Stimulated activated CD8-positive, alpha-beta memory T cell treated with anti-CD3 and anti-CD28 coated beads, Interleukin-4, amount 100 ng/mL, for 48 hours (primary cell): ENCODE results near the gene PDGFC.

Source experiments
- DNase-seq: peaks from one replicate; pipeline ENCODE4 v3.0.0-alpha.2; 2020

The PDGFC gene, protein sequence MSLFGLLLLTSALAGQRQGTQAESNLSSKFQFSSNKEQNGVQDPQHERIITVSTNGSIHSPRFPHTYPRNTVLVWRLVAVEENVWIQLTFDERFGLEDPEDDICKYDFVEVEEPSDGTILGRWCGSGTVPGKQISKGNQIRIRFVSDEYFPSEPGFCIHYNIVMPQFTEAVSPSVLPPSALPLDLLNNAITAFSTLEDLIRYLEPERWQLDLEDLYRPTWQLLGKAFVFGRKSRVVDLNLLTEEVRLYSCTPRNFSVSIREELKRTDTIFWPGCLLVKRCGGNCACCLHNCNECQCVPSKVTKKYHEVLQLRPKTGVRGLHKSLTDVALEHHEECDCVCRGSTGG

GRCh38 chr4:156971676-156972378, at the start of gene PDGFC:
Gene PDGFC (minus strand): TSS chr4:156971799. CDS start chr4:156970903, 896 bp downstream.
- peak; percentile 27 for DNase-seq

DNA sequence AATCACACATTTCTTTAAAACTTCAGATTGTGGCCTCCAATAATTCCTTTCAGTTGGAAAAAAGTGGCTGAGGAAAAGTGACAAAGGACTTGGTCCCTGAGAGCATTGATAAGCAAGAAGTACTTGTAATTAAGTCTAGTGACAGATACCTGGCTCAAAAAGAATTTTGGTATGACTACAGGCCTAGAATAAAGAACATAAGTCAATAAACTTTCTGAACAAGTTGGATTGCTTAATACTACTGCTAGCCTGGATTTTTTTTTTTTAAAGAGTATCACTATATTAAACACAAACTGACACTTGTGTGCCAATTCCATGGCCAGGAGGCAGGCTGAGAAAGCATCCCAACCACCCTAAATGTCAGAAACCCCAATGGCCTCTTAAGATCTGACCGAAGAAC, 49.3 kb upstream of the PDGFC start:
- no peak for DNase-seq

DNA sequence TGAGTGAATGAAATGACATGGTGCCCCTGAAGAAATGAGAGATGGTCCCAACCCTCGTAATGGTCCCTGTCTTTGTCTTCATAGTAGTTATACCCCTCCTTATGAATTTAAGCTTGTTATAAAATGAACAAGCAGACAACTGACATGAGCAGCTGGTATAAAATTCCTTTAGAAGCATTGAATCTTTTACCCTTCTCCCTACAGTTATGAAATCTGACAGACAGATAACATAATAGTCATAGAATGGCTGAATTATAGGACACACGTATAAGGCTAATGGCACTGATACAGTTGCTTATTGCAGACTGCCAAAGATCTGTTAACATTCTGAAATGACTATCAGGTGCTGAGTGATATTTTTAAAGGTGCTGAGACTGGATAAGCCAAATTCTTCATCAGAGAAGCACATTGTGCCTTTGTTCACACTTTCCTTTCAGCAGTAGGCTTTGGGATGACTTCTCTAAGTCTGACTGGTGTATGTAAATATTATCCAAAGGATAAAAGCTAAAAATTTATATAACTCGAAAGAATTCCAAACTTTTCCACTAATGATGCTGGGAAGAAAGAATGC, 47.4 kb upstream of the PDGFC start:
- DNase-seq: no peak

DNA sequence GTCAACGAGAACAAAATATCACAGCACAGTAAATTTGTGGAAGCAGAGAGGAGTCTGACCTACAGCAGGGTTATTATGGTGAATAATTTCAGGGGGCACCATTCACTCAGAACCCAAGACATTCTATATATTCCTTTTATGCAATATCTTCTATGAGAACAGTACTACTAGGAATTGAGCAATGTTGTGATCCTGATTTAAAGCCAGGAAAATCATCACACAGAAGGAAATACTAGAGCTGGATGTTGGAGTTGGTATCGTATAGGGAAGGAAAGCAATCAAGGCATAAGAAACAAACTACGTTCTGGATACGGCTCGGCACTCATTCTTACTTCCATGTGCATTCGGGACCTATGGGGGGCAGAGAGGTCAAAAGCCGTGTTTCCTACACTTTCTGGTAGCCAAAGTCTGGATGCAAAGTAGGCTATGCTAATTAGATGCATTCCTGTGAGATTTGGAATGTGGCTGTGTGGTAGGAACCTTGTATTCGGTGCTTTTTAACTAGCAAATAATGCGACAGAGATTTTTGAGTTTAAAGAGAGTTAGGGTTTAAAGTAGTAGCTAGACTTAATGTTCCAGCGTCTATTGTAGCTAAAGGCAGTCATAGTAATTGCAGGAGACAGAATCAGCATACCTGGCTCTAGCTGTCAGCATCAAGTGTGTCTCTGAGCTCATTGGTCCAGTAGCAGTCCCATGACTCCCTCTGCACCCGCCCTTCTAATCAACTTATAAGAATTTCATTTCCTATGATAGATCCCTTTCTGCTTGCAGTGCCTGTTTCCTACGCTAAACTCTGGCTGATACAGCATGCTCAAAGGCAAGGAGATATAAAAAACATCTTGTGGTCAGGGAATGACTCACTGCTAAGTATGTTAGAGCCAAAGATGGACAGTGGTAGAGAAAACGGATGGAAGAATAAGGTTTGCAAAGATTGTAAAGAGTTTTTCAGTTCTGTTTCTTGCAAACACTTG, 43.3 kb upstream of the PDGFC start:
- DNase-seq: no peak

DNA sequence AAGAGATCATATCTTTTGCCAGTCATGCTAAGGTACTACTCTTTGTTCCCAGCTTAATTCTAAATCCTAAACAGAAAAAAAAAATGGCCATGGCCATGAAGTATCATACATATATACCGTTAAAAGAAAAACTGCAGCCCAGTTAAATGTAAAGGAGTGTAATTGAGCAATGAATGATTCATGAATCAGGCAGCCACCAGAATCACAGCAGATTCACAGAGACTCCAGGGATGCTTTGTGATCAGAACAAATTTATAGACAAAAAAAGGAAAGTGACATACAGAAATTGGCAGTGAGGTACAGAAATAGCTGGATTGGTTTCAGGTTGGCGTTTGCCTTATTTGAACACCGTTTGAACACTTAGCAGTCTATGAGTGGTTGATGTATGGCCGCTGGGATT, 42.1 kb upstream of the PDGFC start:
- no peak for DNase-seq

DNA sequence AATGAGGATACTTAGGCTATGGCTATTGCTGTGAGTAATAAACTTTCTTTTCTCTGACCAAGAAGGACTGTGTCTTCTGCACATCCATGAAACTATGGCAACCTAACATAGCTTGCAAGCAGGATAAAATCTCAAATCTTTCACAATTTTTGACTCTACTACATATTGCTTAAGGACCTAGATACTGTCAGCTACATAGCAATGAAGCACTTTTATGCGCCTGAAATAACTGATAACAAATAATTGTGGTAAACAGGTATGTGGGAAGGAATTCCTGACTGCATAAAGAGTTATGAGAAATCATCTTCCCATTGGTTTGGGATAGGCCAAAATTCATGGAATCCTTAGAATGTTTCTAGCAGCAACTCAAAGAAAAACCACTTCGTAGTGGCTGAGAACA, 41.2 kb upstream of the PDGFC start:
- no peak for DNase-seq

DNA sequence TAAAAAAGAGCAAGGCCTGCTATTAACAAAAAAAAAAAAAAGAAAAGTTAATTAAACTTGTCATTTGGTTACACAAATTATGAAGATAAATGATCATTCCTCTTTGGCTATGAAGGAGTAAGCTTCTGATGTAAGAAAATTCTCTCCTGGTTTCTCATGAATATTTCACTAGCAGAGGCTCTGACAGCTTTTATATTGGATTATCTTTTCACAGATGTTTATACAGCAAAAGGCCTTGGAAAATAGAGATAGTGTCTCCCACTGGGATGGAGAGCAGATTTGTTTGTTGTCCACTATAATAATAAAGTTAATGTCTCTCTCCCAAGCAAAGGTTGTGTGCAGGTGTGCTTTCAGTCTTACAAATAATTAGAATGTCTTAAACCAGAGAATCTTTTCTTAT, 40.7 kb upstream of the PDGFC start:
- DNase-seq: no peak

GRCh38 chr4:157010630-157011029, 39.0 kb upstream of the PDGFC start:
- DNase-seq: no peak

DNA sequence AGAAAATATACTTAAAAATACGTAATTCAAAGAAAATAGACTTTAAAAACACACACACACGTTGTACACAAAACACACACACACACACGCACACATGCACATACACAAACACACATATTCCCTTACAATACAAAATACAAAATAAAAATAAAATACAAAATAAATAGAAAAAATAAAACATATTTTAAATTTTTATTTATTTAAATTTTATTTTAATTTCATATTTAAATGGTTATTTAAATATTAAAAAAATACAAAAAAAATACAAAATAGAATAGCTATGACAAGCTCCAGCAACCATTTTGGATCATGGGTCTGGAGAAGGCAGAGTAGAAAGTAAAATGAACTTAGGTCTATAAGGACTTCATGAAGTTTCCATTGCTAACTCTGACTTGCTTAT, 34.2 kb upstream of the PDGFC start:
- no peak for DNase-seq

GRCh38 chr4:157005193-157005592, 33.6 kb upstream of the PDGFC start:
- DNase-seq: no peak

- DNase-seq: no peak
These were observed 32.9 kb upstream of the PDGFC start for GRCh38 chr4:157004279-157005161.

DNA sequence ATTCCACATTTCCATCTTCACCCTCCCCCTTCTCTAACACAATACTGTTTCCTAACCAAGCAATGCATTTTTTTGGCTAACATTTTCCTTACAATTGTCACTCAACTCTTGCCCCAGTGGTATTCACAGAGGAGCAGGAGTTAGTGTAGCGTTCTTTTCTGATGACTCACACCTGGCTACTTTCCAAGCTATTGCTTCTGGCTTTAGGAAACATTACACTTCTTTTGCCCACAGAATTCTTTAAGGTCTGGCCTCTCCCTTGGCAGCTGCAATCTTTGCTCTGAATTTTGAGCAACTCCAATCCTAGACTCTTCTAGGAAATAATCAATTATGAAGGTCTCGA, 27.5 kb upstream of the PDGFC start:
- no peak for DNase-seq

DNA sequence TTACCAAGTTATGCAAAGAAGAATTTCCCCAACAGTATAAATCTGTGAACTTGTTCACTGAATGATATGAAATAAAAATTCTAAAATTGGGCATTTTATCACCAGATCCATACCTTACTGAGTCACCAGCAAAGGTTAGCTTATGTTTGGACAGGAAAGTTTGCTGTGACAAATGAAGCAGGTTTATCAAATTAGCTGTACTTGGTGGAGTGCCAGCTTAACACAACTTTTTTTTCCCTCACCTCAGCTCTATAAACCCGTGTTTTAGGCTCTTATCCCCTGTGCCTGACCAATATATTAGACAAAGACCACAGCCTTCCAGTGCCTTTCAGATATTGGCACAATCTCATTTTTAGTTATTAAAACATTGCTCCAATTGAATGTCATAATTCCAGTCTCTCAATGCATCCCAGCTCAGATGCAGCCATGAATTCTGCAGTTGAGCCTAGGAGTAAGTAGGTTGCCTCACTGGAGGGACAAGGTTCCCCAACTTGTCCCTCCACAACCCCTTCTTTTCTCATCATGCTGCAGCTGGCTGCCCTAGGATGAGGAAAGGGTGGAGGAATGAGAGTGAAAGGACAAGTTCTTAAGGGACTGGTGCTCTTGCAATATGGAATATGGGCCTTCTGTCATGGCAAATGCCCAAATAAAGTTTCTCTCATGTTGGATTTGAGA, 27.0 kb upstream of the PDGFC start:
- no peak for DNase-seq

DNA sequence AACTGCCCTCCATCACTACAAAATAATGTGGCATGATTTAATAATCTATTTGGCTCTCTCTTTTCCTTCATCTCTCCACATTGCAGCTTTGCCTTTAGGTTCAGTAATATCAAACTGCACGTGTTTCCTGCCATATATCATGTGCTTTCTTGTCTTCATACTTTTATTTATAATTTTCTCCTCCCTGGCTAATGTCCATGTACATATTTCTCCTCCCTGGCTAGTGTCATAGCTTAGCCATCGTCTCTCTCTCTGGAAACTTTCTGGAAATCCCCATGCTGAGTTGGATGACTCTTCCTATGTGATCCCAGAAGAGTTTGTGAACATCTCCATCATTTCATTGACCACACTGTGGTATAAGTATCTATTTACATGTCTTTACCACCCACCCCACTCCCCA, 21.3 kb upstream of the PDGFC start:
- DNase-seq: no peak

GRCh38 chr4:156991161-156991560, 19.6 kb upstream of the PDGFC start:
- no peak for DNase-seq

GRCh38 chr4:156983366-156983765, 11.8 kb upstream of the PDGFC start:
- DNase-seq: no peak

- DNase-seq: no peak
These were observed 9.7 kb upstream of the PDGFC start for GRCh38 chr4:156981262-156981769.

DNA sequence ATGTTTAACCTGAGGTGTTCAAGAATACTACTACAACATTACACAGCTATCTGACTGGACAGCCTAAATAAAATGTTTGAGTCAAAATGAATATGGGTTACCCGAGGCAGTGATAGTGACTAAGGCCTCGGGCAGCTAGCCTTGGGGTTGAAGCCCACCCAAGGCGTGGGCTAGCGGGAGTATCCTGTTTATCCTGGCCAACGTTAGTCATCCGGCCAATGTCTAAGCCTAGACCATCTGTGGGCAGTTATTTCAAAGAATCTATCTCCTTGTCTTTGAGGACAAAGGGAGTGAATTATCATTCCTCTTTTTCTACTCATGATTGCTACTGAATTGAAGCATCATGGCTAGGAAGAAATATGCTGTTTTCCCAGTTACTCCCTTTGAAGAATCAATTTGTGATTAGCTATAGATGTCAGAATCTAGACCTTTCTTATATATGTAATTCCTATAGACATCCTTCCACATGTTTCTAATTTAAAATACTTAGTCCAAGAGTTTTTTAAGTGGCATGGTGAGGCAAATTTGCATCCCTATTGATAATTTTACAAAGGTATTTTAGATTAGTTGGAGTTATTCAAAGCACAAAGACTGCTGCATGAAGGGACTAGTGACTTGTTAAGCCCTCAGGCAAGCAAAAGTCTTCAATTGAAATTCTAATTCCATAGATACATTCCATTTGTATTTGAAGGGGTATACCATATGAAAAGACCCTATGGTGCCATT, 6.0 kb upstream of the PDGFC start:
- no peak for DNase-seq

DNA sequence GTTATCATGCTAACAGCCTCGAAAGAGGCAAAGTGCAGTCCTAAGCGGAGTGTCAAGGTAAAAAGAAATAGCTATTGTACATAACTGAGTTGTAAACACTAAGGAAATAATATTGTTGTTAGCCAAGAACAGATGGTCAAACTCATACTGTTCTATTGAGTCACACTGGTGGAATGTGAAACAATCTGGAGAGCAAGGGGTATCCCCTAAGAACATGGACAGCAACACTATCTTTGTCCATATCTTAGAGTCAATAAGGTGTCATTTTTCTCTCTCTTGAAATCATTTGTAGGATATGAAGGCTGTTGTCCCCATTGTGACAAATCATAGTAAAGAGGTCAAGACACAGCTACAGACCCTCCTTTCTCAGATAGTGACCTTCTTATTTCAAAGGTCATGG, 4.5 kb upstream of the PDGFC start:
- DNase-seq: no peak

- no peak for DNase-seq
These were observed 4.1 kb upstream of the PDGFC start for GRCh38 chr4:156975686-156976085.

DNA sequence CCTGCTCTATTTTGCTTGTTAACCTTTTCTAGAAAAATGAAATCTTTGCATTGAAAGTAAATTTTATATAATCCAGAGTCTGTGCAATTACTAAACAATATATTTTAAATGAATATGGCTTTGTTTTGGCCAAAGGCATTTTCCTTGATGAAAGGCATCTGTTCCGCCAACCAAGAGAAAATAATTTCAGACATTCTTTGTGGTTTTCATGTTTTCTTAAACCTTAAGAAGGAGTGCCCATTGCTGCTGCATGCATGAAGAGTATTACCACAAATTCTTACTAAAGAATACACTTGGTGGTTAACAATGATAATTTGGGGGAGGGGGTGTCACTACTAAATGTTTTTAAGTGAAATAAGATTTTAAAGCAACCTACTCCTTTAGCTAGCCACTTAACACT, 2.7 kb upstream of the PDGFC start:
- no peak for DNase-seq
